WTC11 (cell line): ENCODE data around the gene NEDD4. TPM values are rescaled to one million over a fixed set of nuclear protein-coding genes. Genes with fewer than 3 reads are reported as not detected.
A peak's percentile ranks its signal among the peaks of the same experiment; 100 is the strongest.
"Not testable (repeated sequence)": the region's sequence is repeated elsewhere in the genome, so short reads cannot be mapped to it uniquely, and the experiment has no call there.

Source experiments
- ATAC-seq: fragments of 200-7000 bp; cut with Tn5 transposase; 2 replicates; pipeline ENCODE4 v1.10.0; 2021; ENCODE audit warnings: mild to moderate bottlenecking, moderate library complexity
- CTCF ChIA-PET: fragments of 300-600 bp; sonication (Branson Sonifier 250); formaldehyde crosslinking; loops from one replicate; lab custom pipeline; 2021; ENCODE audit warnings: antibody characterized with exemption; lab: Charles Lee
- POLR2A ChIA-PET: fragments of 350-600 bp; sonication (Branson Sonifier 250); formaldehyde crosslinking; loops from one replicate; lab custom pipeline; 2021; ENCODE audit warnings: antibody characterized with exemption; lab: Charles Lee
- DNase-seq: peaks from one replicate; pipeline ENCODE4 v3.0.0; 2021; ENCODE audit warnings: low spot score
- H3K27ac Mint-ChIP-seq: 2 replicates; pipeline ENCODE4 v1.8.0; 2021; ENCODE audit warnings: mixed read lengths
- H3K27me3 Mint-ChIP-seq: 2 replicates; pipeline ENCODE4 v1.8.0; 2021; ENCODE audit warnings: low read depth, mild to moderate bottlenecking, moderate library complexity, mixed read lengths
- H3K36me3 Mint-ChIP-seq: 2 replicates; pipeline ENCODE4 v1.8.0; 2021; ENCODE audit warnings: mixed read lengths
- H3K4me1 Mint-ChIP-seq: 2 replicates; pipeline ENCODE4 v1.8.0; 2022; ENCODE audit warnings: mixed read lengths
- H3K4me3 Mint-ChIP-seq: 2 replicates; pipeline ENCODE4 v1.8.0; 2021; ENCODE audit warnings: mild to moderate bottlenecking, moderate library complexity, mixed read lengths
- H3K9me3 Mint-ChIP-seq: 2 replicates; pipeline ENCODE4 v1.8.0; 2021; ENCODE audit warnings: mixed read lengths
- CREM ChIP-seq: sonication (generic); formaldehyde crosslinking; IDR thresholded peaks from 2 replicates; pipeline ENCODE4 v1.8.1; 2022; ENCODE audit warnings: mild to moderate bottlenecking, missing genetic modification reagents, moderate library complexity
- CTCF ChIP-seq: fragments of 200-600 bp; IDR thresholded peaks from 2 replicates; pipeline ENCODE4 v1.8.0; 2022; ENCODE audit warnings: antibody characterized with exemption
- E2F1 ChIP-seq: sonication (generic); formaldehyde crosslinking; IDR thresholded peaks from 2 replicates; pipeline ENCODE4 v1.8.0; 2022; ENCODE audit warnings: mild to moderate bottlenecking, missing genetic modification reagents
- ERG ChIP-seq: fragments of 250-450 bp; sonication (Bioruptor Pico); IDR thresholded peaks from 2 replicates; pipeline ENCODE4 v1.8.0; 2021; ENCODE audit warnings: mild to moderate bottlenecking
- ESRRA ChIP-seq: sonication (generic); formaldehyde crosslinking; IDR thresholded peaks from 2 replicates; pipeline ENCODE4 v1.8.1; 2022; ENCODE audit warnings: mild to moderate bottlenecking, missing genetic modification reagents, borderline replicate concordance
- ETV6 ChIP-seq: sonication (generic); formaldehyde crosslinking; IDR thresholded peaks from 2 replicates; pipeline ENCODE4 v1.8.1; 2022; ENCODE audit warnings: mild to moderate bottlenecking, missing genetic modification reagents
- GABPB1 ChIP-seq: sonication (generic); formaldehyde crosslinking; IDR thresholded peaks from 2 replicates; pipeline ENCODE4 v1.8.1; 2023; ENCODE audit warnings: mild to moderate bottlenecking, missing genetic modification reagents
- GTF2I ChIP-seq: fragments of 250-450 bp; sonication (Bioruptor Pico); conservative IDR thresholded peaks from 2 replicates; pipeline ENCODE4 v1.4.0; 2021; ENCODE audit warnings: mild to moderate bottlenecking
- JUN ChIP-seq: sonication (generic); formaldehyde crosslinking; IDR thresholded peaks from 2 replicates; pipeline ENCODE4 v1.8.0; 2023; ENCODE audit warnings: mild to moderate bottlenecking, missing genetic modification reagents
- NFYB ChIP-seq: sonication (generic); formaldehyde crosslinking; conservative IDR thresholded peaks from 2 replicates; pipeline ENCODE4 v1.8.0; 2022; ENCODE audit warnings: low read depth, missing genetic modification reagents
- NR1H2 ChIP-seq: sonication (generic); formaldehyde crosslinking; IDR thresholded peaks from 2 replicates; pipeline ENCODE4 v1.9.0; 2021; ENCODE audit warnings: mild to moderate bottlenecking, moderate library complexity, missing genetic modification reagents
- NR2C2 ChIP-seq: sonication (generic); formaldehyde crosslinking; IDR thresholded peaks from 2 replicates; pipeline ENCODE4 v1.8.0; 2022; ENCODE audit warnings: mild to moderate bottlenecking, missing genetic modification reagents
- NR3C1 ChIP-seq: sonication (generic); formaldehyde crosslinking; conservative IDR thresholded peaks from 2 replicates; pipeline ENCODE4 v1.8.1; 2023; ENCODE audit warnings: low read depth, mild to moderate bottlenecking, missing genetic modification reagents
- PRRX2 ChIP-seq: fragments of 250-450 bp; sonication (Bioruptor Pico); IDR thresholded peaks from 2 replicates; pipeline ENCODE4 v1.8.0; 2021; ENCODE audit warnings: mild to moderate bottlenecking
- RELA ChIP-seq: sonication (generic); formaldehyde crosslinking; IDR thresholded peaks from 2 replicates; pipeline ENCODE4 v1.8.1; 2022; ENCODE audit warnings: missing genetic modification reagents, mild to moderate bottlenecking, borderline replicate concordance
- SMAD3 ChIP-seq: sonication (generic); formaldehyde crosslinking; IDR thresholded peaks from 2 replicates; pipeline ENCODE4 v1.8.0; 2022; ENCODE audit warnings: missing genetic modification reagents, mild to moderate bottlenecking, borderline replicate concordance
- SOX15 ChIP-seq: fragments of 250-450 bp; sonication (Bioruptor Pico); IDR thresholded peaks from 2 replicates; pipeline ENCODE4 v1.9.0; 2021; ENCODE audit warnings: mild to moderate bottlenecking
- ZBTB43 ChIP-seq: sonication (generic); formaldehyde crosslinking; IDR thresholded peaks from 2 replicates; pipeline ENCODE4 v1.8.1; 2023; ENCODE audit warnings: mild to moderate bottlenecking, missing genetic modification reagents
- ZNF532 ChIP-seq: fragments of 250-450 bp; sonication (Bioruptor Pico); IDR thresholded peaks from 2 replicates; pipeline ENCODE4 v1.9.0; 2021; ENCODE audit warnings: mild to moderate bottlenecking, borderline replicate concordance
- ZNF671 ChIP-seq: fragments of 250-450 bp; sonication (Bioruptor Pico); IDR thresholded peaks from 2 replicates; pipeline ENCODE4 v1.8.0; 2021; ENCODE audit warnings: mild to moderate bottlenecking
- total RNA-seq: library from RNA; stranded (reverse); gene quantifications from 3 replicates; pipeline ENCODE4 v1.2.3, GENCODE V29; 2021

Gene NEDD4
- total RNA-seq, 1 experiment from 2014 or later = 4.5 TPM

- ATAC-seq = no peak
- Mint-ChIP-seq H3K9me3 (no peaks in the 10 kb centered on the region), H3K27ac (no peak overlapping the region), H3K4me3 (no peak overlapping the region), H3K36me3 (no peaks in the 10 kb centered on the region), H3K27me3 (no peaks in the 10 kb centered on the region), H3K4me1 (no peaks in the 10 kb centered on the region)
- ChIA-PET POLR2A (no interaction called here), CTCF (no interaction called here)
- TF ChIP-seq GABPB1 = no peak
- TF ChIP-seq NR1H2 (CRISPR knock-in tag) = no peak
- TF ChIP-seq PRRX2 (CRISPR knock-in tag) = no peak
- TF ChIP-seq JUN (CRISPR knock-in tag) = no peak
- TF ChIP-seq SMAD3 = no peak
- no peak for TF ChIP-seq RELA
- no peak for DNase-seq
Measured at GRCh38 chr15:55853134-55853533, 140.3 kb downstream of the NEDD4 start.

GRCh38 chr15:55846116-55846707, 147.2 kb downstream of the NEDD4 start:
- DNase-seq = peak; percentile 29
- POLR2A ChIA-PET = interaction anchor here (0.6 kb wide), 1 partner anchor 656 kb away, joined by 8 read pairs; no protein-coding TSS in a partner anchor
- TF ChIP-seq JUN (CRISPR knock-in tag) (no peak), ERG (CRISPR knock-in tag) (no peak), ZNF532 (CRISPR knock-in tag) (no peak), SOX15 (CRISPR knock-in tag) (no peak), NR2C2 (CRISPR knock-in tag) (no peak), CTCF (peak; percentile 91), ETV6 (CRISPR knock-in tag) (no peak)
- peaks cover 2% of the 10 kb centered on the region; the same call in 1 of the 2 replicates for H3K4me1 Mint-ChIP-seq
- peak overlapping the region; percentile 25 for H3K27ac Mint-ChIP-seq
- H3K4me3 Mint-ChIP-seq = no peak overlapping the region
- H3K27me3 Mint-ChIP-seq = no peaks in the 10 kb centered on the region
- peaks cover 18% of the 10 kb centered on the region for H3K9me3 Mint-ChIP-seq
- peak; percentile 84 for ATAC-seq
- CTCF ChIA-PET = interaction anchor here (0.5 to 1.8 kb wide), 17 partner anchors 11 to 477 kb away, joined by 3 to 9 read pairs (median 5); no protein-coding TSS in a partner anchor
- H3K36me3 Mint-ChIP-seq = peaks cover 12% of the 10 kb centered on the region

GRCh38 chr15:55842897-55843296, 150.5 kb downstream of the NEDD4 start:
- CTCF ChIA-PET = interaction anchor here (1.3 kb wide), 1 partner anchor 317 kb away, joined by 4 read pairs; no protein-coding TSS in a partner anchor
- not testable (repeated sequence) for DNase-seq, H3K27me3 Mint-ChIP-seq

GRCh38 chr15:55835866-55836265, 157.5 kb downstream of the NEDD4 start:
- H3K9me3 Mint-ChIP-seq = no peaks in the 10 kb centered on the region
- TF ChIP-seq PRRX2 (CRISPR knock-in tag) (no peak), ESRRA (CRISPR knock-in tag) (no peak), E2F1 (CRISPR knock-in tag) (no peak), SOX15 (CRISPR knock-in tag) (no peak), NFYB (CRISPR knock-in tag) (no peak), ETV6 (CRISPR knock-in tag) (no peak), NR3C1 (CRISPR knock-in tag) (no peak), ZBTB43 (CRISPR knock-in tag) (no peak), ZNF671 (CRISPR knock-in tag) (no peak), GTF2I (CRISPR knock-in tag) (no peak), CREM (no peak)

More at GRCh38 chr15:55842897-55843296, 150.5 kb downstream of the NEDD4 start:
- H3K27ac Mint-ChIP-seq, POLR2A ChIA-PET, ATAC-seq, H3K4me3 Mint-ChIP-seq, H3K4me1 Mint-ChIP-seq: not testable (repeated sequence)
- peaks cover 21% of the 10 kb centered on the region for H3K9me3 Mint-ChIP-seq
- H3K36me3 Mint-ChIP-seq = peaks cover 15% of the 10 kb centered on the region

More at GRCh38 chr15:55835866-55836265, 157.5 kb downstream of the NEDD4 start:
- H3K4me3 Mint-ChIP-seq = no peak overlapping the region
- no peak overlapping the region for H3K27ac Mint-ChIP-seq
- DNase-seq (no peak), ATAC-seq (no peak)
- no peaks in the 10 kb centered on the region for H3K36me3 Mint-ChIP-seq
- CTCF ChIA-PET = interaction anchor here (1.3 to 1.5 kb wide), 2 partner anchors 10 to 187 kb away, joined by 5 to 6 read pairs; no protein-coding TSS in a partner anchor
- H3K4me1 Mint-ChIP-seq = no peaks in the 10 kb centered on the region
- H3K27me3 Mint-ChIP-seq = no peaks in the 10 kb centered on the region
- POLR2A ChIA-PET = no interaction called here
